OCI-LY1 (cell line): Measurements from ENCODE around the gene LRFN3.

Experiments used
- H2AFZ ChIP-seq: fragments of 200-600 bp; sonication (generic), shearing (Covaris generic); 2 replicates; pipeline ENCODE4 v1.6.0; 2014; ENCODE audit warnings: antibody characterized with exemption, mild to moderate bottlenecking, low read length
- H3F3A ChIP-seq: fragments of 200-600 bp; sonication (generic), shearing (Covaris generic); 2 replicates; pipeline ENCODE4 v1.6.0; 2014; ENCODE audit warnings: mild to moderate bottlenecking, antibody characterized with exemption, low read length, moderate library complexity; ENCODE audit not compliant: insufficient read depth
- H3K27ac ChIP-seq: fragments of 200-600 bp; sonication (generic); 2 replicates; pipeline ENCODE4 v1.5.1; 2014; ENCODE audit warnings: low read length, mixed run types, mild to moderate bottlenecking, low read depth; ENCODE audit not compliant: poor library complexity, severe bottlenecking
- H3K27me3 ChIP-seq: fragments of 200-600 bp; sonication (generic); 2 replicates; pipeline ENCODE4 v1.6.0; 2014; ENCODE audit warnings: antibody characterized with exemption, mild to moderate bottlenecking, low read length, moderate library complexity; ENCODE audit not compliant: insufficient read depth
- H3K36me3 ChIP-seq: fragments of 200-600 bp; sonication (generic); 2 replicates; pipeline ENCODE4 v1.6.1; 2014; ENCODE audit warnings: mild to moderate bottlenecking, antibody characterized with exemption, low read length, moderate library complexity, mixed read lengths; ENCODE audit not compliant: insufficient read depth
- H3K4me1 ChIP-seq: fragments of 200-600 bp; sonication (generic); 2 replicates; pipeline ENCODE4 v1.5.1; 2014; ENCODE audit warnings: mild to moderate bottlenecking, low read length, moderate library complexity; ENCODE audit not compliant: insufficient read depth, severe bottlenecking
- H3K4me2 ChIP-seq: fragments of 200-600 bp; sonication (generic), shearing (Covaris generic); 2 replicates; pipeline ENCODE4 v1.6.1; 2014; ENCODE audit warnings: low read length
- H3K4me3 ChIP-seq: fragments of 200-600 bp; sonication (generic); 2 replicates; pipeline ENCODE4 v1.5.1; 2014; ENCODE audit warnings: low read length, low read depth, mild to moderate bottlenecking, mixed read lengths; ENCODE audit not compliant: poor library complexity, severe bottlenecking
- H3K79me2 ChIP-seq: fragments of 200-600 bp; shearing (Covaris generic); 2 replicates; pipeline ENCODE4 v1.6.1; 2016; ENCODE audit warnings: mixed run types, low read length, mixed read lengths; ENCODE audit not compliant: insufficient read depth
- H3K9ac ChIP-seq: fragments of 200-600 bp; sonication (generic), shearing (Covaris generic); 2 replicates; pipeline ENCODE4 v1.6.1; 2014; ENCODE audit warnings: mild to moderate bottlenecking, low read length, mixed read lengths
- H3K9me2 ChIP-seq: fragments of 200-600 bp; sonication (generic), shearing (Covaris generic); 2 replicates; pipeline ENCODE4 v1.6.1; 2014; ENCODE audit warnings: low read depth, mild to moderate bottlenecking, low read length, mixed read lengths
- H3K9me3 ChIP-seq: fragments of 200-600 bp; shearing (Covaris generic); 2 replicates; pipeline ENCODE4 v1.6.1; 2014; ENCODE audit warnings: low read length, mixed read lengths
- H4K20me1 ChIP-seq: fragments of 200-600 bp; sonication (generic), shearing (Covaris generic); 2 replicates; pipeline ENCODE4 v1.6.0; 2016; ENCODE audit warnings: mild to moderate bottlenecking, low read length; ENCODE audit not compliant: insufficient read depth
- EZH2 ChIP-seq: fragments of 200-600 bp; sonication (generic), shearing (Covaris generic); IDR thresholded peaks from 2 replicates; pipeline ENCODE4 v1.8.0; 2017; ENCODE audit warnings: borderline replicate concordance, mixed run types, mild to moderate bottlenecking, antibody characterized with exemption, low read length, moderate library complexity, mixed read lengths
- TF ChIP-seq, protein P1 (sequence below): fragments of 200-600 bp; sonication (generic), shearing (Covaris generic); IDR thresholded peaks from 2 replicates; pipeline ENCODE4 v1.5.1; 2017; ENCODE audit warnings: mild to moderate bottlenecking, antibody characterized with exemption, low read length, moderate library complexity, mixed read lengths

LRFN3 gene

GRCh38 chr19:35975608-35976214, 39.5 kb downstream of the LRFN3 start:
- Histone ChIP-seq H3K4me2 (no peak overlapping the region), H3F3A (no peaks in the 10 kb centered on the region), H3K4me3 (no peak overlapping the region), H3K79me2 (no peaks in the 10 kb centered on the region), H2AFZ (no peak overlapping the region), H3K9ac (no peak overlapping the region), H3K27ac (no peak overlapping the region), H4K20me1 (no peaks in the 10 kb centered on the region), H3K27me3 (no peaks in the 10 kb centered on the region; the same call in 1 of the 2 replicates), H3K9me3 (no peaks in the 10 kb centered on the region), H3K4me1 (no peaks in the 10 kb centered on the region), H3K9me2 (no peaks in the 10 kb centered on the region), H3K36me3 (no peaks in the 10 kb centered on the region)
- TF ChIP-seq EZH2, result no peak
- TF ChIP-seq, protein P1, sequence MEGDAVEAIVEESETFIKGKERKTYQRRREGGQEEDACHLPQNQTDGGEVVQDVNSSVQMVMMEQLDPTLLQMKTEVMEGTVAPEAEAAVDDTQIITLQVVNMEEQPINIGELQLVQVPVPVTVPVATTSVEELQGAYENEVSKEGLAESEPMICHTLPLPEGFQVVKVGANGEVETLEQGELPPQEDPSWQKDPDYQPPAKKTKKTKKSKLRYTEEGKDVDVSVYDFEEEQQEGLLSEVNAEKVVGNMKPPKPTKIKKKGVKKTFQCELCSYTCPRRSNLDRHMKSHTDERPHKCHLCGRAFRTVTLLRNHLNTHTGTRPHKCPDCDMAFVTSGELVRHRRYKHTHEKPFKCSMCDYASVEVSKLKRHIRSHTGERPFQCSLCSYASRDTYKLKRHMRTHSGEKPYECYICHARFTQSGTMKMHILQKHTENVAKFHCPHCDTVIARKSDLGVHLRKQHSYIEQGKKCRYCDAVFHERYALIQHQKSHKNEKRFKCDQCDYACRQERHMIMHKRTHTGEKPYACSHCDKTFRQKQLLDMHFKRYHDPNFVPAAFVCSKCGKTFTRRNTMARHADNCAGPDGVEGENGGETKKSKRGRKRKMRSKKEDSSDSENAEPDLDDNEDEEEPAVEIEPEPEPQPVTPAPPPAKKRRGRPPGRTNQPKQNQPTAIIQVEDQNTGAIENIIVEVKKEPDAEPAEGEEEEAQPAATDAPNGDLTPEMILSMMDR, result no peak

GRCh38 chr19:35977446-35978222, 41.5 kb downstream of the LRFN3 start:
- Histone ChIP-seq H3K4me1 (no peaks in the 10 kb centered on the region), H3K79me2 (no peaks in the 10 kb centered on the region), H3K36me3 (no peaks in the 10 kb centered on the region), H3K27me3 (no peaks in the 10 kb centered on the region; the same call in 1 of the 2 replicates), H3K4me2 (no peak overlapping the region), H3K9me3 (no peaks in the 10 kb centered on the region), H3F3A (no peaks in the 10 kb centered on the region), H3K9ac (no peak overlapping the region), H3K27ac (no peak overlapping the region), H3K9me2 (no peaks in the 10 kb centered on the region), H2AFZ (no peak overlapping the region), H4K20me1 (no peaks in the 10 kb centered on the region), H3K4me3 (no peak overlapping the region)
- no peak for TF ChIP-seq EZH2
- TF ChIP-seq, protein P1, result peak; percentile 81

DNA sequence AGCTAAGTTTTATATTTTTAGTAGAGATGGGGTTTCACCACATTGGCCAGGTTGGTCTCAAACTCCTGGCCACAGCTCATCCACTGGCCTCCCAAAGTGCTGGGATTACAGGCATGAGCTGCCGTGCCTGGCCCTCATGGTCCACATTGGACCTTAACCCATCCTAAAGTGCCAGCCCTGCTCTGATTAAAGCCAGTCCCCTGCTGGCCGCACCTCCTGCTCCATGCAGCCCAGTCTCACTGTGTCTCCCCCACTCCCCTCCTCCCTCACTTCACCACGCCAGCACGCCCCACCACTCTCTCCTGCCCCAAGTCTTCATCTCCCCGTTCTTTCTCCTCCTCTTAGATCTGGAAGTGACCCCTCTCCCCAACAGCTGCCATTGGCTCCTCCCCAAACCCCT, 42.1 kb downstream of the LRFN3 start:
- Histone ChIP-seq H3K36me3 (no peaks in the 10 kb centered on the region), H3F3A (no peaks in the 10 kb centered on the region), H3K79me2 (no peaks in the 10 kb centered on the region), H3K9me3 (no peaks in the 10 kb centered on the region), H3K9ac (no peak overlapping the region), H3K9me2 (no peaks in the 10 kb centered on the region), H3K27me3 (no peaks in the 10 kb centered on the region; the same call in 1 of the 2 replicates), H2AFZ (no peak overlapping the region), H3K27ac (no peak overlapping the region), H3K4me3 (no peak overlapping the region), H3K4me1 (no peaks in the 10 kb centered on the region), H4K20me1 (no peaks in the 10 kb centered on the region), H3K4me2 (no peak overlapping the region)
- TF ChIP-seq, protein P1, result no peak
- no peak for TF ChIP-seq EZH2
